ENCODE results near the gene ZNF512B.

ZNF512B gene

GRCh38 chr20:64001607-64002011, 31.9 kb upstream of the ZNF512B start:
- Histone ChIP-seq H3K9me2 (replicated peaks; ENCODE audit: control insufficient read depth, low read length) (no peaks in the 10 kb centered on the region), H3K4me1 (ENCODE audit: control insufficient read depth, low read length) (peaks cover 64% of the 10 kb centered on the region), H4K20me1 (ENCODE audit: control insufficient read depth, insufficient read depth, low read depth, low read length) (no peaks in the 10 kb centered on the region), H3K27ac (ENCODE audit: low read depth, low read length) (peak overlapping the region; percentile 98), H3K9me3 (ENCODE audit: control insufficient read depth, insufficient read depth, low read length) (no peaks in the 10 kb centered on the region), H3K79me2 (ENCODE audit: control insufficient read depth, low read length) (peaks cover 25% of the 10 kb centered on the region), H3K27me3 (ENCODE audit: control insufficient read depth, low read length) (no peaks in the 10 kb centered on the region), H3K4me2 (ENCODE audit: low read length) (peak overlapping the region; percentile 39), H3F3A (ENCODE audit: control insufficient read depth, insufficient read depth) (peaks cover 40% of the 10 kb centered on the region), H3K36me3 (ENCODE audit: control insufficient read depth, low read length) (peaks cover 67% of the 10 kb centered on the region), H3K4me3 (ENCODE audit: low read length) (peak overlapping the region; percentile 23)
- no peak for TF ChIP-seq EZH2phosphoT487 (IDR thresholded peaks at IDR 0.05; ENCODE audit: borderline replicate concordance, low read length)
- TF ChIP-seq CTCF (IDR thresholded peaks at IDR 0.05; ENCODE audit: low read depth, low read length, poor library complexity, severe bottlenecking): no peak

GRCh38 chr20:64000906-64001305, 31.2 kb upstream of the ZNF512B start:
- no peak for TF ChIP-seq CTCF (IDR thresholded peaks at IDR 0.05; ENCODE audit: low read depth, low read length, poor library complexity, severe bottlenecking)
- TF ChIP-seq EZH2phosphoT487 (IDR thresholded peaks at IDR 0.05; ENCODE audit: borderline replicate concordance, low read length): no peak
- Histone ChIP-seq H3K27ac (ENCODE audit: low read depth, low read length) (peak overlapping the region; percentile 98), H3F3A (ENCODE audit: control insufficient read depth, insufficient read depth) (peaks cover 39% of the 10 kb centered on the region), H3K9me3 (ENCODE audit: control insufficient read depth, insufficient read depth, low read length) (no peaks in the 10 kb centered on the region), H3K4me2 (ENCODE audit: low read length) (peak overlapping the region; percentile 39), H3K9me2 (replicated peaks; ENCODE audit: control insufficient read depth, low read length) (no peaks in the 10 kb centered on the region), H3K4me3 (ENCODE audit: low read length) (peak overlapping the region; percentile 23), H4K20me1 (ENCODE audit: control insufficient read depth, insufficient read depth, low read depth, low read length) (no peaks in the 10 kb centered on the region), H3K36me3 (ENCODE audit: control insufficient read depth, low read length) (peaks cover 68% of the 10 kb centered on the region), H3K4me1 (ENCODE audit: control insufficient read depth, low read length) (peaks cover 57% of the 10 kb centered on the region), H3K79me2 (ENCODE audit: control insufficient read depth, low read length) (peaks cover 20% of the 10 kb centered on the region), H3K27me3 (ENCODE audit: control insufficient read depth, low read length) (no peaks in the 10 kb centered on the region)

- H3K4me3 ChIP-seq (ENCODE audit: low read length): no peak overlapping the region
- no peak overlapping the region for H3K27ac ChIP-seq (ENCODE audit: low read depth, low read length)
- H3K27me3 ChIP-seq (ENCODE audit: control insufficient read depth, low read length): no peaks in the 10 kb centered on the region
- H3K4me2 ChIP-seq (ENCODE audit: low read length): no peak overlapping the region
- H4K20me1 ChIP-seq (ENCODE audit: control insufficient read depth, insufficient read depth, low read depth, low read length): peaks cover 4% of the 10 kb centered on the region; the same call in 1 of the 2 replicates
- no peaks in the 10 kb centered on the region for H3K9me2 ChIP-seq (replicated peaks; ENCODE audit: control insufficient read depth, low read length)
- H3F3A ChIP-seq (ENCODE audit: control insufficient read depth, insufficient read depth): peaks cover 17% of the 10 kb centered on the region
- H3K4me1 ChIP-seq (ENCODE audit: control insufficient read depth, low read length): peaks cover 40% of the 10 kb centered on the region
- TF ChIP-seq EZH2phosphoT487 (IDR thresholded peaks at IDR 0.05; ENCODE audit: borderline replicate concordance, low read length): no peak
- no peak for TF ChIP-seq CTCF (IDR thresholded peaks at IDR 0.05; ENCODE audit: low read depth, low read length, poor library complexity, severe bottlenecking)
- no peaks in the 10 kb centered on the region for H3K9me3 ChIP-seq (ENCODE audit: control insufficient read depth, insufficient read depth, low read length)
- peaks cover 55% of the 10 kb centered on the region for H3K36me3 ChIP-seq (ENCODE audit: control insufficient read depth, low read length)
- peaks cover 48% of the 10 kb centered on the region for H3K79me2 ChIP-seq (ENCODE audit: control insufficient read depth, low read length)
Observed at GRCh38 chr20:63982937-63983336, 13.2 kb upstream of the ZNF512B start.
